Lower leg skin (tissue), 3 donors: ENCODE data around the gene ATP2B2.

Experiments
- POLR2A ChIP-seq, 2 donors: fragments of 450-650 bp; IDR thresholded peaks; one replicate each; pipeline ENCODE4 v1.6.1; 2016 to 2017; ENCODE audit warnings: antibody characterized with exemption in 2 of 2, mild to moderate bottlenecking in 1 of 2, moderate library complexity in 1 of 2
- TF ChIP-seq, protein P1 (sequence below), 3 donors: fragments of 450-650 bp; IDR thresholded peaks; one replicate each; pipeline ENCODE4 v1.5.1; 2016; ENCODE audit warnings: antibody characterized with exemption in 3 of 3, mild to moderate bottlenecking in 3 of 3, moderate library complexity in 2 of 3

GRCh38 chr3:10437272-10437994 is 68.0 kb downstream of the ATP2B2 start:
- TF ChIP-seq, protein P1, sequence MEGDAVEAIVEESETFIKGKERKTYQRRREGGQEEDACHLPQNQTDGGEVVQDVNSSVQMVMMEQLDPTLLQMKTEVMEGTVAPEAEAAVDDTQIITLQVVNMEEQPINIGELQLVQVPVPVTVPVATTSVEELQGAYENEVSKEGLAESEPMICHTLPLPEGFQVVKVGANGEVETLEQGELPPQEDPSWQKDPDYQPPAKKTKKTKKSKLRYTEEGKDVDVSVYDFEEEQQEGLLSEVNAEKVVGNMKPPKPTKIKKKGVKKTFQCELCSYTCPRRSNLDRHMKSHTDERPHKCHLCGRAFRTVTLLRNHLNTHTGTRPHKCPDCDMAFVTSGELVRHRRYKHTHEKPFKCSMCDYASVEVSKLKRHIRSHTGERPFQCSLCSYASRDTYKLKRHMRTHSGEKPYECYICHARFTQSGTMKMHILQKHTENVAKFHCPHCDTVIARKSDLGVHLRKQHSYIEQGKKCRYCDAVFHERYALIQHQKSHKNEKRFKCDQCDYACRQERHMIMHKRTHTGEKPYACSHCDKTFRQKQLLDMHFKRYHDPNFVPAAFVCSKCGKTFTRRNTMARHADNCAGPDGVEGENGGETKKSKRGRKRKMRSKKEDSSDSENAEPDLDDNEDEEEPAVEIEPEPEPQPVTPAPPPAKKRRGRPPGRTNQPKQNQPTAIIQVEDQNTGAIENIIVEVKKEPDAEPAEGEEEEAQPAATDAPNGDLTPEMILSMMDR (IDR thresholded peaks at IDR 0.05): no peak
- TF ChIP-seq POLR2A (IDR thresholded peaks at IDR 0.05): no peak
